ENCODE results near the gene FFAR4.

The FFAR4 gene

GRCh38 chr10:93570383-93570782, 3.9 kb downstream of the FFAR4 start:
- no peak for DNase-seq (ENCODE audit: low read depth in 2 of 3, low spot score in 2 of 3)

GRCh38 chr10:93572606-93573005, 6.1 kb downstream of the FFAR4 start:
- DNase-seq (ENCODE audit: low read depth in 2 of 3, low spot score in 2 of 3): no peak

GRCh38 chr10:93573051-93573909, 6.8 kb downstream of the FFAR4 start:
- no peak for DNase-seq (ENCODE audit: low read depth in 2 of 3, low spot score in 2 of 3)

GRCh38 chr10:93573924-93574323, 7.5 kb downstream of the FFAR4 start:
- no peak for DNase-seq (ENCODE audit: low read depth in 2 of 3, low spot score in 2 of 3)

- no peak for DNase-seq (ENCODE audit: low read depth in 2 of 3, low spot score in 2 of 3)
Measured at GRCh38 chr10:93576888-93577287, 10.4 kb downstream of the FFAR4 start.

- no peak for DNase-seq (ENCODE audit: low read depth in 2 of 3, low spot score in 2 of 3)
Measured at GRCh38 chr10:93577565-93577964, 11.1 kb downstream of the FFAR4 start.

- no peak for DNase-seq (ENCODE audit: low read depth in 2 of 3, low spot score in 2 of 3)
Measured at GRCh38 chr10:93579089-93579488, 12.6 kb downstream of the FFAR4 start.

- no peak for DNase-seq (ENCODE audit: low read depth in 2 of 3, low spot score in 2 of 3)
Measured at GRCh38 chr10:93579985-93580711, 13.7 kb downstream of the FFAR4 start.

GRCh38 chr10:93580828-93581227, 14.4 kb downstream of the FFAR4 start:
- DNase-seq (ENCODE audit: low read depth in 2 of 3, low spot score in 2 of 3): no peak

- no peak for DNase-seq (ENCODE audit: low read depth in 2 of 3, low spot score in 2 of 3)
Measured at GRCh38 chr10:93584445-93584844, 18.0 kb downstream of the FFAR4 start.

- no peak for DNase-seq (ENCODE audit: low read depth in 2 of 3, low spot score in 2 of 3)
Measured at GRCh38 chr10:93589648-93590562, 23.4 kb downstream of the FFAR4 start.

GRCh38 chr10:93590638-93591037, 24.2 kb downstream of the FFAR4 start:
- DNase-seq (ENCODE audit: low read depth in 2 of 3, low spot score in 2 of 3): no peak

- DNase-seq (ENCODE audit: low read depth in 2 of 3, low spot score in 2 of 3): no peak
Measured at GRCh38 chr10:93591065-93591808, 24.8 kb downstream of the FFAR4 start.

GRCh38 chr10:93593254-93593653, 26.8 kb downstream of the FFAR4 start:
- no peak for DNase-seq (ENCODE audit: low read depth in 2 of 3, low spot score in 2 of 3)

GRCh38 chr10:93593749-93594148, 27.3 kb downstream of the FFAR4 start:
- DNase-seq (ENCODE audit: low read depth in 2 of 3, low spot score in 2 of 3): no peak

GRCh38 chr10:93594518-93594917, 28.1 kb downstream of the FFAR4 start:
- DNase-seq (ENCODE audit: low read depth in 2 of 3, low spot score in 2 of 3): no peak

GRCh38 chr10:93595378-93596161, 29.1 kb downstream of the FFAR4 start:
- no peak for DNase-seq (ENCODE audit: low read depth in 2 of 3, low spot score in 2 of 3)

GRCh38 chr10:93596539-93596938, 30.1 kb downstream of the FFAR4 start:
- no peak for DNase-seq (ENCODE audit: low read depth in 2 of 3, low spot score in 2 of 3)

GRCh38 chr10:93597075-93597599, 30.7 kb downstream of the FFAR4 start:
- no peak for DNase-seq (ENCODE audit: low read depth in 2 of 3, low spot score in 2 of 3)

- DNase-seq (ENCODE audit: low read depth in 2 of 3, low spot score in 2 of 3): no peak
Measured at GRCh38 chr10:93598157-93598556, 31.7 kb downstream of the FFAR4 start.

Data from activated CD8-positive, alpha-beta memory T cell treated with anti-CD3 and anti-CD28 coated beads for 48 hours (primary cell).